Neuron (in vitro differentiated cells): ENCODE data around the gene MAPK1.

ENCODE experiments used
- H2AFZ ChIP-seq: one replicate; pipeline ENCODE4 v1.6.1; 2013; ENCODE audit warnings: low read depth, mild to moderate bottlenecking, inconsistent platforms, low read length, moderate library complexity
- H3K27me3 ChIP-seq: one replicate; pipeline ENCODE4 v1.6.1; 2013; ENCODE audit warnings: low read length; ENCODE audit not compliant: insufficient read depth
- H3K36me3 ChIP-seq: one replicate; pipeline ENCODE4 v1.6.1; 2013; ENCODE audit warnings: low read length; ENCODE audit not compliant: insufficient read depth
- H3K4me1 ChIP-seq: one replicate; pipeline ENCODE4 v1.6.1; 2013; ENCODE audit warnings: low read length; ENCODE audit not compliant: insufficient read depth
- H3K4me3 ChIP-seq: 2 replicates; pipeline ENCODE4 v1.5.1; 2013; ENCODE audit warnings: mild to moderate bottlenecking, low read length, moderate library complexity
- H3K9me3 ChIP-seq: one replicate; pipeline ENCODE4 v1.6.1; 2013; ENCODE audit warnings: low read length

The MAPK1 gene

DNA sequence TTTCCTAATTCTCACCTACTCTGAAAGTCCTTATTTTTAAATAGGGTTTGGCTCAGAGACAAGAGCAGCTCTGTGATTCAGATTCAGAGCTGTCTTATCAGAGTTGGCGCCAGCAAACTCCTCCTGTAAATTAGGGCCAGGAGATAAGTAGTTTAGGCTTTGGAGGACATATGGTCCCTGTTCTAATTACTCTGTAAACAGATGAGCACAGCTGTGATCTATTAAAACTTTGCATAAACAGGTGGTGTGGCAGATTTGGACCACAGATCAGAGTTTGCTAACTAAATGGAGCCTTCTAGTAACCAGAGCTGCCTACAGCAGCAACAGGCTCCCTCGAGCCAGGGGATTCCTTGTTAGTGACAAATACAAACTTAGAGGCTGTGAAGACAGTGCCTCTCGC, 159.8 kb downstream of the MAPK1 start:
- H2AFZ ChIP-seq: no peak overlapping the region
- H3K27me3 ChIP-seq: no peaks in the 10 kb centered on the region
- H3K4me1 ChIP-seq: no peaks in the 10 kb centered on the region
- H3K9me3 ChIP-seq: no peaks in the 10 kb centered on the region
- H3K4me3 ChIP-seq: no peak overlapping the region
- peaks cover 48% of the 10 kb centered on the region for H3K36me3 ChIP-seq
